HuH-7 (cell line): ENCODE data around the gene VPREB1.
"Not testable (repeated sequence)": the region's sequence is repeated elsewhere in the genome, so short reads cannot be mapped to it uniquely, and the experiment has no call there.

Experiments
- DNase-seq: peaks from one replicate; pipeline ENCODE4 v3.0.0; 2011; ENCODE audit warnings: low spot score

The VPREB1 gene

DNA sequence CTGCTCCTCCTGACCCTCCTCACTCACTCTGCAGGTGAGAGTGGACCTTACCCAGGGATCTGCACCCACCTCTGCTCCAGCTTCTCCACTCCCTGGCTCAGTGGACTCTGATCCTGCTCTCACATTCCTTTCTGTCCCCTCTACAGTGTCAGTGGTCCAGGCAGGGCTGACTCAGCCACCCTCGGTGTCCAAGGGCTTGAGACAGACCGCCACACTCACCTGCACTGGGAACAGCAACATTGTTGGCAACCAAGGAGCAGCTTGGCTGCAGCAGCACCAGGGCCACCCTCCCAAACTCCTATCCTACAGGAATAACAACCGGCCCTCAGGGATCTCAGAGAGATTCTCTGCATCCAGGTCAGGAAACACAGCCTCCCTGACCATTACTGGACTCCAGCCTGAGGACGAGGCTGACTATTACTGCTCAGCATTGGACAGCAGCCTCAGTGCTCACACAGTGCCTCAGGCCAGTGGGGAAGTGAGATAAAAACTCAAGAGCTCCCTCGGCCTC is 29.7 kb upstream of the VPREB1 start:
- DNase-seq: peak; percentile 37

DNA sequence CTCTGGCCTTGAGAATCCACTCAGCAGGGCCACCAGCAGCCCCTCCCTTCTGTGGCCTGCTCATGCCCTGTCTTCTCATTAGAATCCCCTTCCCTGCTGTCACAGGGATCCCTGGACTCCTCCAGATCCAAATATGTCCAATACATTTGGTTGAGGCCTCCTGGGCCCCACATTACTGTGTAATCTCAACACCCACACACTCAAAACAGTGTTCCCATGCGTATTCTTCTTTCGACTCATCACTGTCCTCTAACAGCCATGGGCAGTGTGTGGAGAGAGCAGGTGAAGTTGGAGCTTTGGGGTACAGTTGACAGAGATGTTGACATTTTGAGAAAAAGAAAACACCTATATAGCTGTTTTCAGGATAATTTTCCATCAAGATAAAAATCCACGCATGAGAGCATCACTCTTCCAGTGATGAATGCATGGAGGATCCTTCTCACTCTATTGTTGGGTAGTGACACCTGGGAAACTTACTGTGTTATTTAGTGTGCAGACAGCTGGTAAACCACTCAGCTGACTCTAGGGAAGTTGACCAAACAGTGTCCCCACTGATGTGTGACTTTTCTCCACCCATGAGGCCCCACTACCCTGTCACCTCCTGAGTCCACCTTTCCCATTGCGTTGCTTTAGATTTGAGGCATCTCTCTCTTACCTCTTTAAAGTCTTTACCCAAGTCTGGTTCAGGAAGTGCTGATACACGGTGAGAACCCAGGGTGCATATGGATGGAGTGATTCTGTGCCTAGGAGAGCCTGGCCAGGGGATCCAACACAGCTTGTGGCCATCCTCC is 28.7 kb upstream of the VPREB1 start:
- no peak for DNase-seq

DNA sequence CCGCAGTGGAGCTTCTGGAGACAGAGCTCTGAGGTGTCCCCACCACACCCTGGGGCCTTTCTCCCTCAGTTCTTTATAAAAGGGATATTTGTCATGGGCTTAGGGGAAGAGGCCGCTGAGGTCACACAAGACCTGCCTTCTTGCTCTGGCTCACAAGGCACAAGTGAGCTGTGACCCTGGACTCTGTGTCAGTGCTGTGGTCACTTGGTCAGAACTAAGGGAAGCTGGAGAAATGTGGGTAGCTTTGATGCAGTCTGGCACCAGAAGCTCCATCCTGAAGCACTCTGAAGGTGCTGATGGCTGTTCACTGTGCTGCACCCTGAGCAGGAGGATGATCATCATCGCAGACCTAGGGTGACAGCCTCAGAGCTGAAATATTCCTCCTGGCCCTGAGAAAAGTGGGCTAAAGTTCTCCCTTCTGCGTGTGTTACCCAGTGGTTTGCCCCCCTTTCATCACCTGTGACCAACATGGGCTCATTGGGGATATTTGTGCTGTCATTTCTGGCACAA is 28.1 kb upstream of the VPREB1 start:
- DNase-seq: no peak

DNA sequence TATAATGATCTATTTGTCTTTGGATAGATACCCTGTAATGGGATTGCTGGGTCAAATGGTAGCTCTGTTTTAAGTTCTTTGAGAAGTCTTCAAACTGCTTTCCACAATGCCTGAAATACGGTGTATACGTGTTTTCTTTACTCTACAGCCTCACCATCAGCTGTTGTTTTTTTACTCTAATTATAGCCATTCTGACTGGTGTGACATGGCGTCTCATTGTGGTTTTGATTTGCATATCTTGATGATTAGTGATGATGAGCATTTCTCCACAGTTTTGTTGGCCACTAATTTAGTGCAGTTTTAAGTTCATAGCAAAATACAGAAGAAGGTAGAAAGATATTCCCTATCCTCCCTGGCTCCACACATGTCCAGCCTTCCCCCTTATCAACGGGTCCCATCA is 26.3 kb upstream of the VPREB1 start:
- DNase-seq: no peak

DNA sequence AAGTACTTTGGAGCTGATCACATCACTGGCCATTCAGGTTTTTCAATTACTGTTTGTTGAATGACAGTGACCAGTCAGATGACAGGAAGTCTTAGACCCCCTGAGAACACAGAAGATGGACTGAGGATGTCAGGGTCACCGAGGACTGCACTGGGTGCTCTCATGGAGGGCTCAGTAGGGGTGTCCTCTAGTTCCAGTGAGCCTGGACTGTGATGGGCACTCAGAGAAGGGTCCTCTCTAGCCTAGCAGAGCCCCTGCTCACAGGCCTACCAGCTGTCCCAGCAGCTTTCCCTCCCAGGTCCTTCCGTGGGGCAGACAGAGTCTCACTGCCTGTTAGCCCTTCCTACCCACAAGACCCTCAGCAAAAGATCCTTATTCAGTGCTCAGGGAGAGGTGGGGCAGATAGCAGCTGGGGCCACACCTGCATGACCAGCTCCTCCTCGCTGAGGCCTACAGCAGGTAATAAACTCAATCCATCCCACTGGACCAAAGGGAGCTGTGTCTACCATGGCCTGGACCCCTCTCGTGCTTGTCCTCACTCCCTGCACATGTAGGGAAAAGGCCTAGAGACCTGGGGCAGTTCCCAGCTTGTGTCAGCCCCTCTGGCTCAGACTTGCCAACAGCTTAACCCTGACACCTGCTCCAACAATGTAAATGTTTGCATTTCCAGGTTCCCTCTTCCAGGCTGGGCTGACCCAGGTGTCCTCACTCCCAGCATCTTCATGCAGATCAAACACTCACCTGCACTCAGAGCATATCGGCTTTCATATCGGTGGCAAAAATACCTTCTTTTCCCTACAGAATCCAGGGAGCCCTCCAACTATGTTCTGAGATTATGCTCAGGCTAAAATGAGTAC is 25.2 kb upstream of the VPREB1 start:
- DNase-seq: no peak

DNA sequence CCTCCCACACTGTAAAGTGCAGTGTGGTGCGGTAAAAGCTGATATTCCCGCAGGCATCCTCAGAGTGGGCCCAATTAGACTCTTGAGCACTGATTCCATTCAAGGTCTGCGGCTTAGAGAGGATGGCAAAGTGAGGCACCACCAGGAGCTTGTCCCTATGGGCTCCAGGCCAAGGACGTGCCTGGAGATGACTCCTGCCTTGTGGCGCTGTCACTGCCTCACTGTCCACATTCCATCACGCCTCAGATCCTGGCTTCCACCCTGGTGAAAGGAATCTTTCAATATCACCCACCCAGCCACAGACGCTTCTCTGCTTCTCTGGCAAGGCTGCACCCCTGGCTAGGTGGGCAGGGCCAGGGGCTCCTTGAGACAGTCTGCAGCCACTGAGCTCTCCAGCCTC is 23.5 kb upstream of the VPREB1 start:
- DNase-seq: not testable (repeated sequence)

DNA sequence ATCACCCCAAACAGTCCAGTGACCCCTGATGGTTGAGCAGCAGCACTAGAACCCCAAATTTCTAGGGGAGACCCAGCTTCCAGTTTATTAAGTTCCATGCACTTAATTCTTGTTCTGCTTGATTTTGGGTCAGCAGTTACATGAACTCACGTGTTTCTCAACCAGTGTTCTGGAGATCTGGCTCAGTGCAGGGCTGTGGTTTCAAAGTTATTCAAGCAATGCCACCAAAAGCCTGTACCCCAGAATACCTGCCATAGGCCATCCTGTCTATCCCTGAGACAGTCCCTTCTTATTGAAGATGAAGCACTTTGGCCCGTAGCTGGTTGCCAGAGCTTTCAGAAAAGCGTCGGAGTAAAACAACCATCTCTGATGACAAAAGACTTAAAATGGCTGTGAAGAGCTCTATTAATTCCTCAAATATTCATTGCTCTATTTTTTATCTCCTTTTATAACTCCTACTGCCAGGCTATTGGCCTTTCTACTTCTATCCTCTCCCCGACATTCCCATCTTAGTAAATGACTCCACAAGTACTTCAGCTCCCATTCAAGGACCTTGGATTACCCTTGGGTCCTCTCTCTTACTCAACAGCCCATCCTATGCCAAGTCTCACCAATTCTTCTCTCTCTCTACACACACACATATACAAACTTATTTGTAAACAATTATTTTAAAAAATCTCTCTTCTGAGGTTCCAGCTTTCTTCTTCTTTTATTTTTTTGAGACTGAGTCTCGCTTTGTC is 18.0 kb upstream of the VPREB1 start:
- no peak for DNase-seq

DNA sequence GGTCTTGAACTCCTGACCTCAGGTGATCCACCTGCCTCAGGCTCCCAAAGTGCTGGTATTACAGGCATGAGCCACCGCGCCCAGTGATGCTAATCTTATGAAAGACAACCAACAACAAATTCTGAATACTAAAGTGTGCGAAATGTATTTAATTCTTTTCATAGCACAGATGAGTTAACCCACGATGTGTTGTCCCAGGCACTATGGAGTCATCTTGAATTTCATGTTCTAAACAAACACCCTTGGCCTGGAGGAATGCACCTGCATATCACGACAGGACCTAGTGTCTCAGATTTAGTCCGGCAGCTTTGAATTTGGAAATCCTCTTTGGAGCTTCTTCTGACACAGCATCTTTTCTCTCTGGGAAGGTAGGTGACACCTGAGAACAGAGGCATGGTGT is 16.2 kb upstream of the VPREB1 start:
- no peak for DNase-seq

DNA sequence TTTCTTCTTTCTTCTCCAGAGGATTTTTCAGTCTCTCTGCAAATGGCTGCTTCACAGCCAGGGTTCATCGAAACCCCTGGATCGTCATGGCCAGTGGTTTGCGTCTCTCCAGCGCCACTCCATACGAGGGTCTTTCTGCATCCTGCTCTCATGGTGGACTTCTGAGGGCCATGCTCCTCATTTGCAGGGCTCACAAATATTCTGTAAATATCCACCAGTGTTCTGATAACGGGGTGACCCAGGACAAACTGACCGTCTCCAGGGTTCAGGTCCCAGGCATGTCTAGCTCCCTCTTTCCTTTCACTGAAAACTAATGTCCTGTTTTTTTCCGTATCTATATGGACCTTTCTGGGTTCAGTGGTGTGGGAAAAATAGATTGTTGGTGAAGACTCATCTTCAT is 15.7 kb upstream of the VPREB1 start:
- DNase-seq: no peak

DNA sequence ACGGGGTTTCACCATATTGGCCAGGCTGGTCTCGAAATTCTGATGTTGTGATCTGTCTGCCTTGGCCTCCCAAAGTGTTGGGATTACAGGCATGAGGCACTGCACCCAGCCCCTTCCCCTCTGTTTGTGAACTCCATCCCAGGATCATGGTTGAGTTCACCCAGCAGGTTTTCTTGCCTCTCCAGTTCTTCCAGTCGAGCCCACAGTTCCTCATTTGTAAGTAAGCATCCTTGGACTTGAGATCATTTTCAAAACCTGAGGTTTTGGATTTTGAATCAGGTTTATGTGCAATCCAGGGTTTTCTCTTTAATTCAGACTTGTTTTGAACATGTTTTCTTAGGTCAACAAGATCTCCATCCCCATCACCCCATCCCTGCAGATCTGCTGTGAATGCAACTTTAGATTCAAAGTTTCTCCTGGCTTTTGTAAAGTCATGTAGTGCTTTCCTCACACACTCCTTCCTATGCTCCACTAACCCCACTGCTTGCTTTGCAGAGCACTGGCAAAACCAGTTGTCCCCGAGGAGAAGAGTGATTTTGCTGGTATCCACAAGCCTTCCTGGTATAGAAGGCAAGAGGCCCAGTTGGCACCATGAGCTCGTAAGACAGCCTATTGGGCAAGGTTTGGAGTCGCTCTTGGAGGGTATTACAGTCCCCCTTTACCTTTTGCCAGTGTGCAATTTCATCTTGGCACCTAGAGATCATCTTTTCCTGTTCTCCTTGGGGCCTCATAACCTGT is 14.7 kb upstream of the VPREB1 start:
- DNase-seq: no peak

DNA sequence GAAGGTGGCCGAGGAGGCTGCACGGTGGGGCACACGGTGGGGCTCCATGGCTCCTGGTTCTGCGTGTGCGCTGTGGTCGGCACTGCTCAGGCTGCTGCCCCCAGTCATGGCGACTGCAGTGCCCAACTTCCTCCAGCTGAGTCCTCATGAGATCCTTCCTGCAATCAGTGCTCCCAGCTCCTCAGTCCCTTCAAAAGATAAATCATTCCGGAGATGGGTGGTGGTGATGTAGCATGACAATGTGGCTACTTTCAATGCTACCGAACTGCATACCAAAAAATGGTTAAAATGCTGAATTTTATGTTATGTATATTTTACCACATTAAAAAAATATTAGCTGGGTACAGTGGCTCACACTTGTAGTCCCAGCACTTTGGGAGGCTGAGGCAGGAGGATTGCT is 14.1 kb upstream of the VPREB1 start:
- DNase-seq: no peak

DNA sequence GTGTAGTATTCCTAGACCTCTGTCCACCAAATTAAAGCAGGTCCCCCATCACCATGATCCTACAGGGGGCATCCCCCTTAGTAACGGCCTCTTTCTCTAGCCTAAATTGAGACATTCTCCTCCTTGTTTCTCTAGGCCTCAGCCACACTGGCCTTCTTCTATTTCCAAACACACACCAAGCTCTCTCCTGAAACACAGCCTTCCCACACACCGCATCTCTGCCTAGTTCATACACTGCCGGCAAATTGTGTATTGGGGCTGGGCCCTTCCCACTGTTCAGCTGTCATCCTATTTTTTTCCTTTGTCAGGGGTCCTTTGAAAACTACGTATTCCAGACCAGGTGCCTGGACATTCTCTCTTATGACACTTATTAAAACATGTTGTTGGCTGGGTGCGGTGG is 11.5 kb upstream of the VPREB1 start:
- no peak for DNase-seq

DNA sequence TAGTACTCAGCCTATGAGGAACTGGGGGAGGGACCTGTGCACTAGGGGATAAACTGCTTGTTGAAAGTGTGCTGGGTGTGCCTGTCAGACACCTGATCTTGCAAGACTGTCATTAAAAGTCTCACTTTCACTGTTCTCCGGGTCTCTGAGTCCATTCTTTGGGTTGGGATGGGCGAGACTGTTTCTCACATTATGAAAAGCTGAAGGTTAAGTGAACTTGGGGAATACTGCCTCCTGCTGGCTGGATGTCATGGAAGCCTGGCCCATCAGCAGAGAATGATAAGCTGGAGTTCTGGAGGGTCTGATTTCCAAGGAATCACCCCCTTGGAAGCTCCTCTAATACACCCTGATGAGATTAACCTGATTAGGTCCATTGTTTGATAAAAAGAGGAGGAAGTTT is 9.0 kb upstream of the VPREB1 start:
- no peak for DNase-seq

DNA sequence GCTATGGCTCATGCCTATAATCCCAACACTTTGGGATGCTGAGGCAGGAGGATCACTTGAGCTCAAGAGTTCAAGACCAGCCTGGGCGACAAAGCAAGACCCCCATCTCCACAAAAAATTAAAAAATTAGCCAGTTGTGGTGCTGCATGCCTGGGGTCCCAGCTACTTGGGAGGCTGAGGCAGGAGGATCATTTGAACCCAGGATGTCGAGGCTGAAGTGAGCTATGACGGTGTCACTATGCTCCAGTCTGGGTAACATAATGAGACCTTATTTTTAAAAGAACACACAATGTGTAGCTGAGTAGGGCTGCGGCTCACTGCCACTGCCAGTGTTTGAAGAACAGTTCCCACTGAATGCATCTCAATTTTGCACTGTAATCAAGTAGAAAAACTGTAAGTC is 7.1 kb upstream of the VPREB1 start:
- DNase-seq: no peak

DNA sequence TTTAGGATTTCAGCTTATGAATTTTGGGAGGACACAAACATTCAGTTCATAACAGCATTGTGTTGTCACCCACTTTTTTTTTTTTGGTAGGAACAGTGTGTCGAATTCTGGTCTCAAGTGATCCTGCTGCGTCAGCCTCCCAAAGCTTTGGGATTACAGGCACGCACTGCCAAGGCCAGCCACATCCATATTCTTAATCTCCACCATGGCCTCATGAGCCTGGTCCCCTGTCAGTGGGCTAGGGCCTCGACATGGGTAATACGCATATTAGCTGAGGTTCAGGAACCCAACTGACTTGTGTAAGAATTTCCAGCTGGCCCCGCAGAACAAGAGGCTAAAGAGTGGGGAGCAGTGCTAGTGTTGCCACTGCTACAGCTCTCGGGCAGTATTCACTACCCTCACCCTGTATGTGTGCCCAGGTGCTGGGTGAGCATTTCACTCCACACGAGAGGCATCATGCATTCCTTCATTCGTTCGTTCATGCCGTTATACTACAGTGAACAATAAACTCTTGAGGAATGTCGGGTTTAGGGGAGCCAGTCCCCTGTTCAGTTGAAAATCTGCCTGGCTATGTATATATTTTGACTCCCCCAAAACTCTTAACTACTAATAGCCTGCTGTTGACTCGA is 5.2 kb upstream of the VPREB1 start:
- DNase-seq: no peak

DNA sequence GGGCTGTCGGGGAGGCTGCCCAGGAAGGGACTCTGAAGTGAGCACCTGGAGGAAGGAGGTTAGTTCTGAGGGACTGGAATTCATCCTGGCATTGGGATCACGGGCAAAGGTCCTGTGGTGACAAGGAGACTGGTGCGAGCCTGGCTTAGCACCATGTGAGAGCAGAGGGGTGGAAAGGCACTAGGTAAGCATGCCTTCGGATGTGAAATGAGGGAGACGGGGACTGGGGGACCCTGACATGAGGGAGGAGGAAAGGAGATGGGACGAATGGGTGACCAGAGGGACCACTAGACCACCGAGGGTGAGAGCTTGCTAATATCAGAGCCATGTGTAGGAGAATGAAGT is 3.1 kb upstream of the VPREB1 start:
- no peak for DNase-seq

DNA sequence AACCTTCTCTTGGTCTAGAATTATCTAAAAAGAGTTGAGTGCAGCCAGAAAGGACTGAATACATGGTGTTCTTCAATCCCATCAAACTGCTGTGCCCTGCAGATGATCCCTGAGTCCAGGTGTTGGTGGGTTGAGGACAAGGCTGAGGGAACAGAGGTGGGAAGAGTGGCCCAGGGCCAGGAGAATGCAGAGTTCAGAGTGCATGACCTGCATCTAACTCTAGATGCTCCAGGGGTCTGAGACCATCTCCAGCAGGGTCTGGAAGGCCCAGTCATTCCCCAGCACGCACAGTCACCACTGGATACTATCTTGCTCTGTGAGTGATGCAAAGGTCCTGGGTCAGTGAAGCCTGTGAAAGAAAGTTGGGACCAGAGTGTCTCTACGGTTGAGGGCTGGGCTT is 2.1 kb upstream of the VPREB1 start:
- no peak for DNase-seq

DNA sequence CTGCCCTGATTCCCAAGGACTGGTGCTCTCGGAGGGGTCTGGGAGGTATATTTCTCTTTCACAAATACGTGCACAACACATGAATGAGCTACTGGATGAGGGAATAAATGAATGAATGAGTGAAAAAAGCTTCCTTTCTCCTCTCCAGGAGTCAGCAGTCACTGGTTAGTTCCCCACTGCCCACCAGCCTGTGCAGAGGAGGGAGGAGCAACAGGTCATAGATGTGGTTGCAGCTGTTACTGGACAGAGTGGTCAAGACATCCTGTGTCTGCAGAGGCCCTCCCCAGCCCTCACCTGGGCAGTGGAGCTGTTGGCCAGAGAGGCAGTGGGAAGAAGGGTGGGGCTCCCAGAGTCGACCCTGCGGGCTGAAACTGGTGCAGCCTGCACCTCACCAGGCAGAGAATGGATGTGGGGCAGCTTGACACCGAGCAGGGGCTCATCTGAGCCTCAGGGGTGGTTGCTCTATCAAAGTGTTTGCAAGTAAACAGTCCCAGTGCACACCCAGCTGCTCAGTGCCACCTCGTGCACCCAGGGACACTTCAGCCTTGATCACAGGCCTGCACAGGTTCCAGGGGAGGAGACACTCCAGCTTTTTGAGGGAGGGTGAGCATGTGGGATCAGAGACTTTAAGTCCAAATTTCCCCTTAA is 1.4 kb upstream of the VPREB1 start:
- DNase-seq: no peak

DNA sequence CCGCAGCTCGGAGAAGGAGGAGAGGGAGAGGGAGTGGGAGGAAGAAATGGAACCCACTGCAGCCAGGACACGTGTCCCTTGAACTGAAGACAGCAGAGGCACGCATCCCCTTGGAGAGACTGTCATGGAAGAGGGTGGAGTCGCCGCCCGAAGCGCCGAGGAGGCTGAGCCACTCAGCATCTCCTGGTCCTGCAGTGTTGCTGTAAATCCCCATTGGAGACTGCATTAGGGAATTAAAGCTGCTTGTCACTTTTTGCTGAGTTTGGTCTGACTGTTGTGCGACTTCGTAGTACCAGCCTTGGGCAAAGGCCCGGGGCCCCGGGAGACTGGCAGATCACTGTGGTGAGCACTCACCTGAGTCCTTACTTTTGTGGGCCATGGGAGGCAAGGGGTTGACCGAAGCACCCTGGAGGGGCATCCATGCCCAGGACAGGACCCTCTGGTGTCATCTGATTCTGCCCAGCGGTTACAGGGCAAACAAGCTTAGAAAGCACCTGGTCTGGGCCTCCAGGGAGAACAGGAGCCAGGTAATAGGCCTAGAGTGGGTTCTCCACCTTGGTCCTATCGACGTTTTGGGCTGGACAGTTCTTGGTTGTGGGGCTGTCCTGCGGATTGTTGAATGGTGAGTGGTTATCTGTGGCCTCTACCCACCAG is 797 bp downstream of the VPREB1 start:
- no peak for DNase-seq

DNA sequence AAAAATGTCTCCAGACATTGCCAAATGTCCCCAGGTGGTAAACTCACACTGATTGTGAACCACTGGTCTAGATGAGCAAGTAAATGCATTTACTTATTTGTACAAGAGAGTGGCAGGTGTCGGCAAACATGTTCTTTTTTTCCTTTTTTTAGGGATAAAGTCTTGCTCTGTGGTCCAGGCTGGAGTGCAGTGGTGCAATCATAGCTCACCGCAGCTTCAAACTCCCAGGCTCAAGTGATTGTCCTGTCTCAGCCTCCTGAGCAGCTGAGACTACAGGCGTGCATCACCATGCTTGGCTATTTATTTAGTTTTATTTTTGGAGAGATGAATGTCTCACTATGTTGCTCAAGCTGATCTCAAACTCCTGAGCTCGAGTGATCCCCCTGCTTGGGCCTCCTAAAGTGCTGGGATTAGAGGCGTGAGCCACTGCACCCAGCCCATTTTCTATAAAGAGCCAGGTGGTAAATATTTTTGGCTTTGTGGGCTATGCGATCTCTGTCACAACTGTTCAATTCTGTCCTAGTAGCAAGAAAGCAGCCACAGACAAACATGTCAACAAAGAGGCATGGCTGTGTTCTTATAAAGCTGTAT is 1.4 kb downstream of the VPREB1 start:
- DNase-seq: no peak
